ENCODE measurements around the gene CPPED1.

Gene CPPED1

DNA sequence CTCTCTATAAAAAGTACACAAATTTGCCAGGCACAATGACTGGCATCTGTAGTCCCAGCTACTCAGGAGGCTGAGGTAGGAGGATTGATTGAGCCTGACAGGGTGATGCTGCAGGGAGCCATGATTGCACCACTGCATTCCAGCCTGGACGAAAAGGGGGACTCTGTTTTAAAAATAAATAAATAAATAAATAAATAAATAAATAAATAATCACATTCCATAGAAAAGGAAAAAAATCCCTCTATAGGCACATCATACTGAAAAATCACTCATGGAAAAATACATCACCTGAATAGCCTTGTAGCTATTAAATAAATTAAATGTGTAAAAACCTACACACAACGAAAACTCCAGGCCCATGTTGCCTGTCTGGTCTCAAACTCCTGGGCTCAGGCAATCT lies 56.4 kb downstream of the CPPED1 start (continued):
- TF ChIP-seq, protein P1, sequence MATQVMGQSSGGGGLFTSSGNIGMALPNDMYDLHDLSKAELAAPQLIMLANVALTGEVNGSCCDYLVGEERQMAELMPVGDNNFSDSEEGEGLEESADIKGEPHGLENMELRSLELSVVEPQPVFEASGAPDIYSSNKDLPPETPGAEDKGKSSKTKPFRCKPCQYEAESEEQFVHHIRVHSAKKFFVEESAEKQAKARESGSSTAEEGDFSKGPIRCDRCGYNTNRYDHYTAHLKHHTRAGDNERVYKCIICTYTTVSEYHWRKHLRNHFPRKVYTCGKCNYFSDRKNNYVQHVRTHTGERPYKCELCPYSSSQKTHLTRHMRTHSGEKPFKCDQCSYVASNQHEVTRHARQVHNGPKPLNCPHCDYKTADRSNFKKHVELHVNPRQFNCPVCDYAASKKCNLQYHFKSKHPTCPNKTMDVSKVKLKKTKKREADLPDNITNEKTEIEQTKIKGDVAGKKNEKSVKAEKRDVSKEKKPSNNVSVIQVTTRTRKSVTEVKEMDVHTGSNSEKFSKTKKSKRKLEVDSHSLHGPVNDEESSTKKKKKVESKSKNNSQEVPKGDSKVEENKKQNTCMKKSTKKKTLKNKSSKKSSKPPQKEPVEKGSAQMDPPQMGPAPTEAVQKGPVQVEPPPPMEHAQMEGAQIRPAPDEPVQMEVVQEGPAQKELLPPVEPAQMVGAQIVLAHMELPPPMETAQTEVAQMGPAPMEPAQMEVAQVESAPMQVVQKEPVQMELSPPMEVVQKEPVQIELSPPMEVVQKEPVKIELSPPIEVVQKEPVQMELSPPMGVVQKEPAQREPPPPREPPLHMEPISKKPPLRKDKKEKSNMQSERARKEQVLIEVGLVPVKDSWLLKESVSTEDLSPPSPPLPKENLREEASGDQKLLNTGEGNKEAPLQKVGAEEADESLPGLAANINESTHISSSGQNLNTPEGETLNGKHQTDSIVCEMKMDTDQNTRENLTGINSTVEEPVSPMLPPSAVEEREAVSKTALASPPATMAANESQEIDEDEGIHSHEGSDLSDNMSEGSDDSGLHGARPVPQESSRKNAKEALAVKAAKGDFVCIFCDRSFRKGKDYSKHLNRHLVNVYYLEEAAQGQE (tag by site-specific recombination; IDR thresholded peaks at IDR 0.05), result peak; percentile 48; the same call in 1 of the 2 replicates
- no peak for TF ChIP-seq ZNF239 (tag by site-specific recombination; IDR thresholded peaks at IDR 0.05)
- no peak for TF ChIP-seq KLF9 (tag by site-specific recombination; IDR thresholded peaks at IDR 0.05; ENCODE audit: low read depth)
- TF ChIP-seq, protein P2, sequence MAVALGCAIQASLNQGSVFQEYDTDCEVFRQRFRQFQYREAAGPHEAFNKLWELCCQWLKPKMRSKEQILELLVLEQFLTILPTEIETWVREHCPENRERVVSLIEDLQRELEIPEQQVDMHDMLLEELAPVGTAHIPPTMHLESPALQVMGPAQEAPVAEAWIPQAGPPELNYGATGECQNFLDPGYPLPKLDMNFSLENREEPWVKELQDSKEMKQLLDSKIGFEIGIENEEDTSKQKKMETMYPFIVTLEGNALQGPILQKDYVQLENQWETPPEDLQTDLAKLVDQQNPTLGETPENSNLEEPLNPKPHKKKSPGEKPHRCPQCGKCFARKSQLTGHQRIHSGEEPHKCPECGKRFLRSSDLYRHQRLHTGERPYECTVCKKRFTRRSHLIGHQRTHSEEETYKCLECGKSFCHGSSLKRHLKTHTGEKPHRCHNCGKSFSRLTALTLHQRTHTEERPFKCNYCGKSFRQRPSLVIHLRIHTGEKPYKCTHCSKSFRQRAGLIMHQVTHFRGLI (tag by site-specific recombination; IDR thresholded peaks at IDR 0.05), result no peak
- TF ChIP-seq ZNF169 (tag by site-specific recombination; IDR thresholded peaks at IDR 0.05), result no peak
- no peak for TF ChIP-seq ZNF133 (tag by site-specific recombination; IDR thresholded peaks at IDR 0.05)
- TF ChIP-seq, protein P3, sequence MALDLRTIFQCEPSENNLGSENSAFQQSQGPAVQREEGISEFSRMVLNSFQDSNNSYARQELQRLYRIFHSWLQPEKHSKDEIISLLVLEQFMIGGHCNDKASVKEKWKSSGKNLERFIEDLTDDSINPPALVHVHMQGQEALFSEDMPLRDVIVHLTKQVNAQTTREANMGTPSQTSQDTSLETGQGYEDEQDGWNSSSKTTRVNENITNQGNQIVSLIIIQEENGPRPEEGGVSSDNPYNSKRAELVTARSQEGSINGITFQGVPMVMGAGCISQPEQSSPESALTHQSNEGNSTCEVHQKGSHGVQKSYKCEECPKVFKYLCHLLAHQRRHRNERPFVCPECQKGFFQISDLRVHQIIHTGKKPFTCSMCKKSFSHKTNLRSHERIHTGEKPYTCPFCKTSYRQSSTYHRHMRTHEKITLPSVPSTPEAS (tag by site-specific recombination; IDR thresholded peaks at IDR 0.05), result no peak

DNA sequence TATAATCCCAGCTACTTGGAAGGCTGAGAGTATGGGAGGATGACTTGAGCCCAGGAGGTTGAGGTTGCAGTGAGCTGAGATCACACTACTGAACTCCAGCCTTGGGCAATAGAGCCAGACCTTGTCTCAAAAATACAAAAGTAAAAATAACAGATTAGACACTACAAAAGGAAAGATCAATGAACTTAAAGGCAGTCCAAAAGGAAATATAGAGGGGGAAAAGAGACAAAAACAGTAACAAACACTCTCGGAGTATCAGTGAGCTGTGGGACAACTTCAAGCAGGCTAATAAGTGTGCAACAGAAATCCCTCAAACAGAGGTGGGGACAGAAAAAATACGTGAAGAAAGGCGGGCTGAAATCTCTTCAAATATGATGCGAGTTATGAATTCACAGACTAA lies 58.8 kb downstream of the CPPED1 start:
- ChIA-PET CTCF (no interaction called here), POLR2A (no interaction called here)
- H3K36me3 ChIP-seq (ENCODE audit: control insufficient read depth in 2 of 2, insufficient read depth in 1 of 2, low read length in 2 of 2), result no peaks in the 10 kb centered on the region
- no peak overlapping the region for H3K4me3 ChIP-seq (ENCODE audit: low read depth, low read length)
- no peaks in the 10 kb centered on the region for H3K4me1 ChIP-seq (ENCODE audit: control insufficient read depth, insufficient read depth, low read length)
- no peaks in the 10 kb centered on the region for H3K9me3 ChIP-seq (ENCODE audit: control insufficient read depth, insufficient read depth, low read depth, low read length)
- TF ChIP-seq, protein P4, sequence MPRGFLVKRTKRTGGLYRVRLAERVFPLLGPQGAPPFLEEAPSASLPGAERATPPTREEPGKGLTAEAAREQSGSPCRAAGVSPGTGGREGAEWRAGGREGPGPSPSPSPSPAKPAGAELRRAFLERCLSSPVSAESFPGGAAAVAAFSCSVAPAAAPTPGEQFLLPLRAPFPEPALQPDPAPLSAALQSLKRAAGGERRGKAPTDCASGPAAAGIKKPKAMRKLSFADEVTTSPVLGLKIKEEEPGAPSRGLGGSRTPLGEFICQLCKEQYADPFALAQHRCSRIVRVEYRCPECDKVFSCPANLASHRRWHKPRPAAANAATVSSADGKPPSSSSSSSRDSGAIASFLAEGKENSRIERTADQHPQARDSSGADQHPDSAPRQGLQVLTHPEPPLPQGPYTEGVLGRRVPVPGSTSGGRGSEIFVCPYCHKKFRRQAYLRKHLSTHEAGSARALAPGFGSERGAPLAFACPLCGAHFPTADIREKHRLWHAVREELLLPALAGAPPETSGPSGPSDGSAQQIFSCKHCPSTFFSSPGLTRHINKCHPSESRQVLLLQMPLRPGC (tag by site-specific recombination; IDR thresholded peaks at IDR 0.05), result no peak
- TF ChIP-seq ZNF747 (tag by site-specific recombination; IDR thresholded peaks at IDR 0.05) (no peak), ZNF394 (tag by site-specific recombination; IDR thresholded peaks at IDR 0.05; ENCODE audit: borderline replicate concordance) (no peak), SETDB1 (IDR thresholded peaks at IDR 0.05; ENCODE audit: insufficient read length, low read length) (peak; percentile 19)
- TF ChIP-seq, protein P5, sequence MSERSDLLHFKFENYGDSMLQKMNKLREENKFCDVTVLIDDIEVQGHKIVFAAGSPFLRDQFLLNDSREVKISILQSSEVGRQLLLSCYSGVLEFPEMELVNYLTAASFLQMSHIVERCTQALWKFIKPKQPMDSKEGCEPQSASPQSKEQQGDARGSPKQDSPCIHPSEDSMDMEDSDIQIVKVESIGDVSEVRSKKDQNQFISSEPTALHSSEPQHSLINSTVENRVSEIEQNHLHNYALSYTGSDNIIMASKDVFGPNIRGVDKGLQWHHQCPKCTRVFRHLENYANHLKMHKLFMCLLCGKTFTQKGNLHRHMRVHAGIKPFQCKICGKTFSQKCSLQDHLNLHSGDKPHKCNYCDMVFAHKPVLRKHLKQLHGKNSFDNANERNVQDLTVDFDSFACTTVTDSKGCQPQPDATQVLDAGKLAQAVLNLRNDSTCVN (tag by site-specific recombination; optimal IDR thresholded peaks at IDR 0.05), result no peak
- no peak overlapping the region for H3K27ac ChIP-seq (ENCODE audit: extremely low read depth, low read depth, low read length)

DNA sequence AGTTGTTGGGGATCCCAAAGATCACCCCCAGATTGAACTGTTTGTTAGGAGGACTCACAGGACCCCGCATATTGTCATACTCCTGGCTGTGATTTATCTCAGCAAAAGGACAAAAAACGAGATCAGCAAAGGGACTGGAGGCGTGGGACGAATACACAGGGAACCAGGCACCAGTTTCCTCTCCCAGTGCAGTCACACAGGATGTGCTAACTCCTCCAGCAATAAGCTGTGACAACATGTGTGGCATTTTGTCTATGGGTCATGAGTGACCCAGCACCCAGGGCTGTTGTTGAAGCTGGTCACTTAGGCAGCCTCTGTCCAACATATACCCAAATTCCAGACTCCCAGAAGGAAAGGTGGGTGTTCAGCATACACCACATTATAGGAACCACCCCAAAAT lies 60.9 kb downstream of the CPPED1 start:
- no peak overlapping the region for H3K4me3 ChIP-seq (ENCODE audit: low read depth, low read length)
- no peak overlapping the region for H3K27ac ChIP-seq (ENCODE audit: extremely low read depth, low read depth, low read length)
- H3K4me1 ChIP-seq (ENCODE audit: control insufficient read depth, insufficient read depth, low read length), result no peaks in the 10 kb centered on the region
- H3K36me3 ChIP-seq (ENCODE audit: control insufficient read depth in 2 of 2, insufficient read depth in 1 of 2, low read length in 2 of 2), result no peaks in the 10 kb centered on the region
- TF ChIP-seq, protein P6, sequence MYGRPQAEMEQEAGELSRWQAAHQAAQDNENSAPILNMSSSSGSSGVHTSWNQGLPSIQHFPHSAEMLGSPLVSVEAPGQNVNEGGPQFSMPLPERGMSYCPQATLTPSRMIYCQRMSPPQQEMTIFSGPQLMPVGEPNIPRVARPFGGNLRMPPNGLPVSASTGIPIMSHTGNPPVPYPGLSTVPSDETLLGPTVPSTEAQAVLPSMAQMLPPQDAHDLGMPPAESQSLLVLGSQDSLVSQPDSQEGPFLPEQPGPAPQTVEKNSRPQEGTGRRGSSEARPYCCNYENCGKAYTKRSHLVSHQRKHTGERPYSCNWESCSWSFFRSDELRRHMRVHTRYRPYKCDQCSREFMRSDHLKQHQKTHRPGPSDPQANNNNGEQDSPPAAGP (tag by site-specific recombination; IDR thresholded peaks at IDR 0.05), result no peak
- TF ChIP-seq ZNF221 (tag by site-specific recombination; IDR thresholded peaks at IDR 0.05; ENCODE audit: borderline replicate concordance) (no peak), SP7 (tag by site-specific recombination; IDR thresholded peaks at IDR 0.05) (no peak), ZNF776 (tag by site-specific recombination; IDR thresholded peaks at IDR 0.05; ENCODE audit: borderline replicate concordance) (no peak), SCRT2 (tag by site-specific recombination; IDR thresholded peaks at IDR 0.05) (no peak), ZNF19 (tag by site-specific recombination; IDR thresholded peaks at IDR 0.05; ENCODE audit: low read depth) (no peak), FEZF1 (tag by site-specific recombination; IDR thresholded peaks at IDR 0.05) (no peak), ZNF214 (tag by site-specific recombination; IDR thresholded peaks at IDR 0.05; ENCODE audit: borderline replicate concordance) (no peak), ZNF266 (tag by site-specific recombination; IDR thresholded peaks at IDR 0.05; ENCODE audit: low read depth) (no peak), ZBTB1 (tag by site-specific recombination; IDR thresholded peaks at IDR 0.05) (no peak), ZNF175 (tag by site-specific recombination; IDR thresholded peaks at IDR 0.05) (no peak), GLI4 (tag by site-specific recombination; IDR thresholded peaks at IDR 0.05) (no peak)
- POLR2A ChIA-PET, result no interaction called here
- no peaks in the 10 kb centered on the region for H3K9me3 ChIP-seq (ENCODE audit: control insufficient read depth, insufficient read depth, low read depth, low read length)
- CTCF ChIA-PET, result no interaction called here
